Peyer's patch (tissue), 4 donors: Measurements from ENCODE around the gene KBTBD4.

Experiments
- CTCF ChIP-seq, 6 experiments: fragments of 450-650 bp in 4 of 6; fragments of 200-600 bp in 2 of 6; sonication (generic) in 1 of 6; IDR thresholded peaks; one replicate each; pipeline ENCODE4 v1.5.1; 2017 to 2019; ENCODE audit warnings: antibody characterized with exemption in 6 of 6, mild to moderate bottlenecking in 3 of 6, moderate library complexity in 1 of 6
- POLR2A ChIP-seq, 2 donors: fragments of 450-650 bp; IDR thresholded peaks; one replicate each; pipeline ENCODE4 v1.5.1; 2017; ENCODE audit warnings: antibody characterized with exemption in 2 of 2, mild to moderate bottlenecking in 2 of 2, moderate library complexity in 2 of 2

- TF ChIP-seq CTCF (IDR thresholded peaks at IDR 0.05) (no peak), POLR2A (IDR thresholded peaks at IDR 0.05) (no peak)
Measured at GRCh38 chr11:47553406-47553743, 25.4 kb downstream of the KBTBD4 start.
